Upper lobe of left lung (tissue), 4 donors: Measurements from ENCODE around the gene RSPO1.

Source experiments
- CTCF ChIP-seq, 6 experiments: fragments of 450-650 bp in 4 of 6; fragments of 200-600 bp in 2 of 6; sonication (generic) in 2 of 6; IDR thresholded peaks; one replicate each; pipeline ENCODE4 v1.5.1; 2016 to 2019; ENCODE audit warnings: antibody characterized with exemption in 6 of 6
- POLR2AphosphoS5 ChIP-seq, 2 donors: sonication (generic); formaldehyde crosslinking; IDR thresholded peaks; one replicate each; pipeline ENCODE4 v1.5.1; 2017; ENCODE audit warnings: antibody characterized with exemption in 2 of 2

- TF ChIP-seq CTCF (IDR thresholded peaks at IDR 0.05) (no peak), POLR2AphosphoS5 (IDR thresholded peaks at IDR 0.05) (no peak)
Observed at GRCh38 chr1:37621326-37621870, 13.3 kb downstream of the RSPO1 start.
